HepG2 (cell line): Measurements from ENCODE around the gene DHX8. TPM values are rescaled to one million over a fixed set of nuclear protein-coding genes. Genes with fewer than 3 reads are reported as not detected.
A peak's percentile ranks its signal among the peaks of the same experiment; 100 is the strongest.

Experiments used
- FOSL2 ChIP-seq: sonication (generic); formaldehyde crosslinking; IDR thresholded peaks from 2 replicates; pipeline ENCODE4 v1.4.0; 2020; ENCODE audit warnings: missing genetic modification reagents
- MED1 ChIP-seq: sonication (generic); formaldehyde crosslinking; IDR thresholded peaks from 2 replicates; pipeline ENCODE4 v1.4.0; 2020; ENCODE audit warnings: missing genetic modification reagents
- NONO ChIP-seq, 2 experiments: fragments of 450-650 bp in 1 of 2; sonication (generic) in 1 of 2; formaldehyde crosslinking in 1 of 2; IDR thresholded peaks in 1 of 2; conservative IDR thresholded peaks in 1 of 2; 2 replicates each; pipeline versions ENCODE4 v1.6.1 to v1.8.0; 2017 to 2022; ENCODE audit warnings: mild to moderate bottlenecking in 1 of 2, missing genetic modification reagents in 1 of 2, moderate library complexity in 1 of 2
- RAD51 ChIP-seq: fragments of 450-650 bp; IDR thresholded peaks from 2 replicates; pipeline ENCODE4 v1.6.1; 2016; ENCODE audit warnings: borderline replicate concordance
- SATB2 ChIP-seq: sonication (generic); formaldehyde crosslinking; IDR thresholded peaks from 2 replicates; pipeline ENCODE4 v1.5.0; 2020; ENCODE audit warnings: missing genetic modification reagents
- SIX4 ChIP-seq: sonication (generic); formaldehyde crosslinking; IDR thresholded peaks from 2 replicates; pipeline ENCODE4 v1.4.0; 2020; ENCODE audit warnings: missing genetic modification reagents
- SP140L ChIP-seq: sonication (generic); formaldehyde crosslinking; IDR thresholded peaks from 2 replicates; pipeline ENCODE4 v1.4.0; 2020; ENCODE audit warnings: missing genetic modification reagents, borderline replicate concordance
- TARDBP ChIP-seq: sonication (generic); formaldehyde crosslinking; IDR thresholded peaks from 2 replicates; pipeline ENCODE4 v1.8.0; 2022; ENCODE audit warnings: mild to moderate bottlenecking, missing genetic modification reagents
- TRIM24 ChIP-seq: sonication (generic); formaldehyde crosslinking; IDR thresholded peaks from 2 replicates; pipeline ENCODE4 v1.8.0; 2022; ENCODE audit warnings: mild to moderate bottlenecking, missing genetic modification reagents
- ZFP41 ChIP-seq: sonication (generic); formaldehyde crosslinking; IDR thresholded peaks from 2 replicates; pipeline ENCODE4 v1.4.0; 2020; ENCODE audit warnings: mild to moderate bottlenecking, missing genetic modification reagents, borderline replicate concordance
- ZNF367 ChIP-seq: sonication (generic); formaldehyde crosslinking; IDR thresholded peaks from 2 replicates; pipeline ENCODE4 v1.4.0; 2020; ENCODE audit warnings: missing genetic modification reagents, borderline replicate concordance
- ZNF737 ChIP-seq: sonication (generic); formaldehyde crosslinking; IDR thresholded peaks from 2 replicates; pipeline ENCODE4 v1.5.0; 2020; ENCODE audit warnings: missing genetic modification reagents, mild to moderate bottlenecking, borderline replicate concordance
- polyA plus RNA-seq, 8 experiments: library from polyadenylated mRNA; depleted of rRNA in 3 of 8; stranded (reverse) in 7 of 8; unstranded in 1 of 8; fragments of >200 nt; fragmentation: Illumina TruSeq in 4 of 8; extraction: Trizol in 4 of 8; gene quantifications; 2 replicates each; pipeline versions ENCODE4 v1.2.1 to v1.2.3, GENCODE V29; 2011 to 2016; ENCODE audit warnings: low read depth in 4 of 8, missing spikeins in 1 of 8, mixed read lengths in 1 of 8; ENCODE audit not compliant: insufficient read depth in 1 of 8
- total RNA-seq, 5 experiments: library from RNA; depleted of rRNA; stranded (reverse); fragments of >200 nt; fragmentation: Illumina TruSeq; extraction: Trizol; gene quantifications; 2 replicates each; pipeline ENCODE4 v1.2.3, GENCODE V29; 2016; ENCODE audit warnings: low read depth in 1 of 5
- TF ChIP-seq, protein P1 (sequence below): sonication (generic); formaldehyde crosslinking; IDR thresholded peaks from 2 replicates; pipeline ENCODE4 v1.9.0; 2021; ENCODE audit warnings: missing genetic modification reagents, mild to moderate bottlenecking, borderline replicate concordance
- TF ChIP-seq, protein P2 (sequence below): sonication (generic); formaldehyde crosslinking; conservative IDR thresholded peaks from 2 replicates; pipeline ENCODE4 v1.4.0; 2020; ENCODE audit warnings: missing genetic modification reagents
- TF ChIP-seq, protein P3 (sequence below): sonication (generic); formaldehyde crosslinking; IDR thresholded peaks from 2 replicates; pipeline ENCODE4 v1.4.0; 2020; ENCODE audit warnings: mild to moderate bottlenecking, missing genetic modification reagents
- TF ChIP-seq, protein P4 (sequence below): sonication (generic); formaldehyde crosslinking; IDR thresholded peaks from 2 replicates; pipeline ENCODE4 v1.4.0; 2020; ENCODE audit warnings: missing genetic modification reagents

DHX8 gene
- total and polyA plus RNA-seq, 2 of the 13 experiments (the other 11 are each of a cell fraction or from before 2014, with no cell fraction given), result 24.8 to 48.9 TPM

DNA sequence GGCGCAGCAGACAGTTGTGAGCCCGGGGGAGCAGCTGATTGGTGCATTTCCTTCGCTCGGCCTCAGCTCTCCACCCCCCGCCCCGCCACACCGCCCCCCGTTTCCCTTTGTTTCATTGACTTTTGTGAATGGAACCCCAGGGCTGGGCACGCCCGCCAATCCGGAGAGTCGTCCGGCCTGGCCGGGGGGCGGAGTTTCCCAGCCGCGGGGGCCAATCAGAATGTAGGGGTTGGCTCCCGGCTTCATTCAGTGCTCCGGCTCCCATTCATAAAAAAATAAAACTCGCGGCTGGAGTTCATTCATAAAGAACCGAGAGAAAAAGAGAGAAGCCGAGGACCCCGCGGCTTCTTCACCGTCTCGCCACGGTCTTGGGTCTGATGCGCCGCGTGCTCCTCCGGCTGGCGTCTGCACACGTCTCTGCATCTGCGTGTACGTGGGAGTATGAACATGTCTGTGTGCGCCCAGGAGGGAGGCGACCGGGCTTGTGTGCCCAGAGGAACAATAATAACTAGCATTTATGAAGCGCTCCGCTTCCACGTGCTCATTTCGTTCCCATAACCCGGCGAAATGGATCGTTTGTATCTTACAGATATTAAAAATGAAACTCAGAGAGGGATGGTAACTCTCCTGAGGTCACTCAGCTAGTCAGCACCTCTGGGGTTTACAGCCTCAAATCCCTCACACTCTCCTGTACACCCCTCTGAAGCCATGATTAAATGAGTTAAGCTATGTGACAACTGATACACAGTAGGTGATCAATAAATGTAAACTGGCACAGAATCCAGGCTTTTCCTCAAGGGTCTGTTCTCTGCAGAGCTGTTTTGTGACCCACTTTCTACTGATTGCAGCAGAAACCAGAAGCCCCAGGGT is 62.8 kb downstream of the DHX8 start, which contains the start of gene ETV4 (continued):
- TF ChIP-seq, protein P1, sequence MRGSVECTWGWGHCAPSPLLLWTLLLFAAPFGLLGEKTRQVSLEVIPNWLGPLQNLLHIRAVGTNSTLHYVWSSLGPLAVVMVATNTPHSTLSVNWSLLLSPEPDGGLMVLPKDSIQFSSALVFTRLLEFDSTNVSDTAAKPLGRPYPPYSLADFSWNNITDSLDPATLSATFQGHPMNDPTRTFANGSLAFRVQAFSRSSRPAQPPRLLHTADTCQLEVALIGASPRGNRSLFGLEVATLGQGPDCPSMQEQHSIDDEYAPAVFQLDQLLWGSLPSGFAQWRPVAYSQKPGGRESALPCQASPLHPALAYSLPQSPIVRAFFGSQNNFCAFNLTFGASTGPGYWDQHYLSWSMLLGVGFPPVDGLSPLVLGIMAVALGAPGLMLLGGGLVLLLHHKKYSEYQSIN, result no peak
- TF ChIP-seq MED1 (CRISPR knock-in tag) (0 out of 2 replicates have a peak, but pooled peaks have one; percentile 10), SATB2 (CRISPR knock-in tag) (no peak), ZFP41 (0 out of 2 replicates have a peak, but pooled peaks have one; percentile 51), SP140L (CRISPR knock-in tag) (no peak), TRIM24 (CRISPR knock-in tag) (no peak), ZNF737 (CRISPR knock-in tag) (no peak), SIX4 (CRISPR knock-in tag) (no peak), NONO (IDR thresholded peaks at IDR 0.05) (no peak), NONO (CRISPR knock-in tag; conservative IDR thresholded peaks at IDR 0.05) (peak; percentile 11; the same call in 1 of the 2 replicates), TARDBP (no peak), ZNF367 (CRISPR knock-in tag) (no peak), RAD51 (no peak), FOSL2 (CRISPR knock-in tag) (no peak)
- TF ChIP-seq, protein P2, sequence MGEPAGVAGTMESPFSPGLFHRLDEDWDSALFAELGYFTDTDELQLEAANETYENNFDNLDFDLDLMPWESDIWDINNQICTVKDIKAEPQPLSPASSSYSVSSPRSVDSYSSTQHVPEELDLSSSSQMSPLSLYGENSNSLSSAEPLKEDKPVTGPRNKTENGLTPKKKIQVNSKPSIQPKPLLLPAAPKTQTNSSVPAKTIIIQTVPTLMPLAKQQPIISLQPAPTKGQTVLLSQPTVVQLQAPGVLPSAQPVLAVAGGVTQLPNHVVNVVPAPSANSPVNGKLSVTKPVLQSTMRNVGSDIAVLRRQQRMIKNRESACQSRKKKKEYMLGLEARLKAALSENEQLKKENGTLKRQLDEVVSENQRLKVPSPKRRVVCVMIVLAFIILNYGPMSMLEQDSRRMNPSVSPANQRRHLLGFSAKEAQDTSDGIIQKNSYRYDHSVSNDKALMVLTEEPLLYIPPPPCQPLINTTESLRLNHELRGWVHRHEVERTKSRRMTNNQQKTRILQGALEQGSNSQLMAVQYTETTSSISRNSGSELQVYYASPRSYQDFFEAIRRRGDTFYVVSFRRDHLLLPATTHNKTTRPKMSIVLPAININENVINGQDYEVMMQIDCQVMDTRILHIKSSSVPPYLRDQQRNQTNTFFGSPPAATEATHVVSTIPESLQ (CRISPR knock-in tag), result no peak
- TF ChIP-seq, protein P3, sequence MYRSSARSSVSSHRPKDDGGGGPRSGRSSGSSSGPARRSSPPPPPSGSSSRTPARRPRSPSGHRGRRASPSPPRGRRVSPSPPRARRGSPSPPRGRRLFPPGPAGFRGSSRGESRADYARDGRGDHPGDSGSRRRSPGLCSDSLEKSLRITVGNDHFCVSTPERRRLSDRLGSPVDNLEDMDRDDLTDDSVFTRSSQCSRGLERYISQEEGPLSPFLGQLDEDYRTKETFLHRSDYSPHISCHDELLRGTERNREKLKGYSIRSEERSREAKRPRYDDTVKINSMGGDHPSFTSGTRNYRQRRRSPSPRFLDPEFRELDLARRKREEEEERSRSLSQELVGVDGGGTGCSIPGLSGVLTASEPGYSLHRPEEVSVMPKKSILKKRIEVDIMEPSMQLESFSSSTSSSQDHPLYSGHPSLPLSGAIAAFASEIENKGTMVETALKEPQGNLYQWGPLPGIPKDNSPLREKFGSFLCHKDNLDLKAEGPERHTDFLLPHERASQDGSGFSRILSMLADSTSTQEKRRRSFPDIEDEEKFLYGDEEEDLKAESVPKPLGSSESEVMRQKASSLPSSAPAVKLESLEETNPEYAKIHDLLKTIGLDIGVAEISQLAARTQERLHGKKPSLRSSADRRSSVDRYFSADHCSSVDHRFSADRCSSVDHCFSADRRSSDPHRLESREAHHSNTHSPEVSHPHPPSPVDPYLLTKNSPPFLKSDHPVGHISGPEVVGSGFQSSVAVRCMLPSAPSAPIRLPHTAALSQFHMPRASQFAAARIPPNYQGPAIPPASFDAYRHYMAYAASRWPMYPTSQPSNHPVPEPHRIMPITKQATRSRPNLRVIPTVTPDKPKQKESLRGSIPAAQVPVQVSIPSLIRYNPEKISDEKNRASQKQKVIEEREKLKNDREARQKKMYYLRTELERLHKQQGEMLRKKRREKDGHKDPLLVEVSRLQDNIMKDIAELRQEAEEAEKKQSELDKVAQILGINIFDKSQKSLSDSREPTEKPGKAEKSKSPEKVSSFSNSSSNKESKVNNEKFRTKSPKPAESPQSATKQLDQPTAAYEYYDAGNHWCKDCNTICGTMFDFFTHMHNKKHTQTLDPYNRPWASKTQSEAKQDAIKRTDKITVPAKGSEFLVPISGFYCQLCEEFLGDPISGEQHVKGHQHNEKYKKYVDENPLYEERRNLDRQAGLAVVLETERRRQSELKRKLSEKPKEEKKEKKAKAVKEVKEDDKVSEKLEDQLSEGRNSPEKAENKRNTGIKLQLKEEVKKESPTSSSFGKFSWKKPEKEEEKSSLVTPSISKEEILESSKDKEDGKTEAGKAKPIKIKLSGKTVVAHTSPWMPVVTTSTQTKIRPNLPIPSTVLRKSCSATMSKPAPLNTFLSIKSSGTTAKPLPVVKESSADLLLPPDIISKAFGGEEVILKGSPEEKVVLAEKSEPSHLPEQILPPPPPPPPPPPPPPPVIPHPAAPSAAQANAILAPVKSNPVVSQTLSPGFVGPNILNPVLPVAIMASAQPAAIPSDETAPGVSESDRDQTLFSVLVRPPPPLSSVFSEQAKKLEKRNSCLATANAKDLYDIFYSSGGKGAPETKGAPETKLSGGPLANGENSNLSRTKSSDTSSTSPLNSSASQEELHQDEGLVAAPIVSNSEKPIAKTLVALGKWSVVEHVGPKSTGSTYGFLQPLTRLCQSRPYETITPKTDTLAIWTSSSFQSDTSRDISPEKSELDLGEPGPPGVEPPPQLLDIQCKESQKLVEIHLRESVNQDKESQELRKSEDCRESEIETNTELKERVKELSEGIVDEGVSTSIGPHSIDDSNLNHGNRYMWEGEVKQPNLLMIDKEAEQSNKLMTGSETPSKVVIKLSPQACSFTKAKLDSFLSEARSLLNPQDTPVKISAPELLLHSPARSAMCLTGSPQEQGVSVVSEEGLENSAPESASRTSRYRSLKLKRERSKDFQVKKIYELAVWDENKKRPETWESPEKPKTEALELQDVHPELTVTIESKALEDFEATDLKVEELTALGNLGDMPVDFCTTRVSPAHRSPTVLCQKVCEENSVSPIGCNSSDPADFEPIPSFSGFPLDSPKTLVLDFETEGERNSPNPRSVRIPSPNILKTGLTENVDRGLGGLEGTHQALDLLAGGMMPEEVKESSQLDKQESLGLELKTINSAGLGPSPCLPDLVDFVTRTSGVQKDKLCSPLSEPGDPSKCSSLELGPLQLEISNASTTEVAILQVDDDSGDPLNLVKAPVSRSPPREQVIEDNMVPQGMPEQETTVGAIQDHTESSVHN (CRISPR knock-in tag), result no peak
- TF ChIP-seq, protein P4, sequence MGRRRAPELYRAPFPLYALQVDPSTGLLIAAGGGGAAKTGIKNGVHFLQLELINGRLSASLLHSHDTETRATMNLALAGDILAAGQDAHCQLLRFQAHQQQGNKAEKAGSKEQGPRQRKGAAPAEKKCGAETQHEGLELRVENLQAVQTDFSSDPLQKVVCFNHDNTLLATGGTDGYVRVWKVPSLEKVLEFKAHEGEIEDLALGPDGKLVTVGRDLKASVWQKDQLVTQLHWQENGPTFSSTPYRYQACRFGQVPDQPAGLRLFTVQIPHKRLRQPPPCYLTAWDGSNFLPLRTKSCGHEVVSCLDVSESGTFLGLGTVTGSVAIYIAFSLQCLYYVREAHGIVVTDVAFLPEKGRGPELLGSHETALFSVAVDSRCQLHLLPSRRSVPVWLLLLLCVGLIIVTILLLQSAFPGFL, result no peak
